Natural killer cell (primary cell): Measurements from ENCODE around the gene NLGN4Y. TPM values are rescaled to one million over a fixed set of nuclear protein-coding genes. Genes with fewer than 3 reads are reported as not detected.

Source experiments
- ATAC-seq, 3 donors: fragments of 150-1000 bp in 2 of 3; fragments of 200-7000 bp in 1 of 3; cut with Tn5 transposase; 1 replicate in 1 of 3; 2 replicates in 2 of 3; pipeline ENCODE4 v1.10.0; 2021; ENCODE audit warnings: mild to moderate bottlenecking in 2 of 3, moderate library complexity in 2 of 3
- DNase-seq, 2 donors: peaks; one replicate each; pipeline versions ENCODE4 v3.0.0 to v3.0.0-alpha.2; 2013 to 2021; ENCODE audit warnings: mixed read lengths in 1 of 2
- H3K27ac ChIP-seq: one replicate; pipeline ENCODE4 v1.5.1; 2013; ENCODE audit warnings: mild to moderate bottlenecking, low read length
- H3K27me3 ChIP-seq: one replicate; pipeline ENCODE4 v1.6.1; 2013; ENCODE audit warnings: low read length; ENCODE audit not compliant: control insufficient read depth, insufficient read depth
- H3K36me3 ChIP-seq: one replicate; pipeline ENCODE4 v1.6.1; 2013; ENCODE audit warnings: low read length; ENCODE audit not compliant: control insufficient read depth, insufficient read depth
- H3K4me1 ChIP-seq: one replicate; pipeline ENCODE4 v1.6.1; 2013; ENCODE audit warnings: low read length; ENCODE audit not compliant: control insufficient read depth, insufficient read depth
- H3K4me3 ChIP-seq: one replicate; pipeline ENCODE4 v1.5.1; 2013; ENCODE audit warnings: low read length
- H3K9me3 ChIP-seq: one replicate; pipeline ENCODE4 v1.6.1; 2013; ENCODE audit warnings: low read length; ENCODE audit not compliant: control insufficient read depth, insufficient read depth
- H3K27ac Mint-ChIP-seq, 2 donors: one replicate each; pipeline ENCODE4 v1.8.0; 2022; ENCODE audit warnings: mild to moderate bottlenecking in 2 of 2, mixed read lengths in 2 of 2, moderate library complexity in 1 of 2
- H3K27me3 Mint-ChIP-seq, 2 donors: one replicate each; pipeline ENCODE4 v1.8.0; 2022; ENCODE audit warnings: low read depth in 2 of 2, mixed read lengths in 2 of 2
- H3K36me3 Mint-ChIP-seq: one replicate; pipeline ENCODE4 v1.8.0; 2022; ENCODE audit warnings: mixed read lengths
- H3K4me1 Mint-ChIP-seq, 2 donors: one replicate each; pipeline ENCODE4 v1.8.0; 2022; ENCODE audit warnings: mixed read lengths in 2 of 2
- H3K4me3 Mint-ChIP-seq: one replicate; pipeline ENCODE4 v1.8.0; 2022; ENCODE audit warnings: mild to moderate bottlenecking, moderate library complexity, mixed read lengths
- H3K9me3 Mint-ChIP-seq, 2 donors: one replicate each; pipeline ENCODE4 v1.8.0; 2022; ENCODE audit warnings: mixed read lengths in 2 of 2
- CTCF ChIP-seq: fragments of 200-600 bp; IDR thresholded peaks from one replicate; pipeline ENCODE4 v1.8.0; 2022; ENCODE audit warnings: antibody characterized with exemption
- WGBS: methylation state at CpG from one replicate; pipeline ENCODE4 v1.1.7; 2013; ENCODE audit warnings: missing lambda C conversion rate; ENCODE audit not compliant: insufficient coverage; 5-methylcytosine and 5-hydroxymethylcytosine counted together
- intact Hi-C: fragments of 100-400 bp; cut with micrococcal nuclease; formaldehyde crosslinking; loops from one replicate; pipeline ENCODE4 v1.14.2; 2022
- total RNA-seq, 4 donors: library from RNA; stranded (reverse); fragments of 120-200 nt in 1 of 4; gene quantifications; one replicate each; pipeline versions ENCODE4 v1.2.3 to v1.2.4, GENCODE V29; 2013 to 2022

Gene NLGN4Y
- total RNA-seq, 3 donors from 2014 or later (not counting 1 experiment from before 2014, with no cell fraction given): 0.38 TPM; not detected in 2

GRCh38 chrY:14741596-14741995 lies 217.3 kb downstream of the NLGN4Y start:
- no peaks in the 10 kb centered on the region for H3K4me1 ChIP-seq
- no peak for ATAC-seq
- Mint-ChIP-seq H3K4me1 (no peaks in the 10 kb centered on the region), H3K4me3 (no peak overlapping the region), H3K9me3 (peaks cover 0 to 2% of the 10 kb centered on the region in 2 donors), H3K27ac (no peak overlapping the region), H3K36me3 (no peaks in the 10 kb centered on the region), H3K27me3 (no peaks in the 10 kb centered on the region)
- H3K9me3 ChIP-seq: no peaks in the 10 kb centered on the region
- no peak for TF ChIP-seq CTCF
- intact Hi-C loops: no loop called here
- no peak overlapping the region for H3K27ac ChIP-seq
- no CpG with 5 or more reads among the region's 1 CpG for WGBS
- no peak for DNase-seq
- H3K36me3 ChIP-seq: no peaks in the 10 kb centered on the region
- no peak overlapping the region for H3K4me3 ChIP-seq
- H3K27me3 ChIP-seq: no peaks in the 10 kb centered on the region

GRCh38 chrY:14748329-14748728 lies 224.0 kb downstream of the NLGN4Y start:
- no peaks in the 10 kb centered on the region for H3K27me3 ChIP-seq
- H3K36me3 Mint-ChIP-seq: no peaks in the 10 kb centered on the region
- H3K4me3 ChIP-seq: no peak overlapping the region
- DNase-seq: no peak
- no peaks in the 10 kb centered on the region for H3K27me3 Mint-ChIP-seq
- peaks cover 0 to 2% of the 10 kb centered on the region in 2 donors for H3K9me3 Mint-ChIP-seq
- 80% methylated on average over 2 of the region's 4 CpGs for WGBS
- TF ChIP-seq CTCF: no peak
- intact Hi-C loops: no loop called here
- H3K36me3 ChIP-seq: no peaks in the 10 kb centered on the region
- no peak overlapping the region for H3K27ac ChIP-seq
- no peaks in the 10 kb centered on the region for H3K4me1 Mint-ChIP-seq
- H3K9me3 ChIP-seq: no peaks in the 10 kb centered on the region
- no peak overlapping the region for H3K27ac Mint-ChIP-seq
- H3K4me3 Mint-ChIP-seq: no peak overlapping the region
- no peak for ATAC-seq
- no peaks in the 10 kb centered on the region for H3K4me1 ChIP-seq

- no peaks in the 10 kb centered on the region for H3K9me3 ChIP-seq
- H3K4me3 ChIP-seq: no peak overlapping the region
- intact Hi-C loops: no loop called here
- Mint-ChIP-seq H3K9me3 (peaks cover 0 to 8% of the 10 kb centered on the region in 2 donors), H3K4me1 (no peaks in the 10 kb centered on the region), H3K27ac (no peak overlapping the region), H3K36me3 (no peaks in the 10 kb centered on the region), H3K4me3 (no peak overlapping the region), H3K27me3 (no peaks in the 10 kb centered on the region)
- H3K36me3 ChIP-seq: no peaks in the 10 kb centered on the region
- H3K27me3 ChIP-seq: no peaks in the 10 kb centered on the region
- no peak overlapping the region for H3K27ac ChIP-seq
- ATAC-seq: no peak
- TF ChIP-seq CTCF: no peak
- no peak for DNase-seq
- no peaks in the 10 kb centered on the region for H3K4me1 ChIP-seq
Measured at GRCh38 chrY:14755571-14755970, 231.2 kb downstream of the NLGN4Y start.

- no peak for ATAC-seq
- intact Hi-C loops: no loop called here
- H3K36me3 Mint-ChIP-seq: no peaks in the 10 kb centered on the region
Measured at GRCh38 chrY:14762903-14763302, 238.6 kb downstream of the NLGN4Y start.

More at GRCh38 chrY:14762903-14763302, 238.6 kb downstream of the NLGN4Y start:
- no peak overlapping the region for H3K4me3 ChIP-seq
- H3K27ac ChIP-seq: no peak overlapping the region
- peaks cover 0 to under 1% of the 10 kb centered on the region in 2 donors for H3K9me3 Mint-ChIP-seq
- no peaks in the 10 kb centered on the region for H3K9me3 ChIP-seq
- TF ChIP-seq CTCF: no peak
- H3K27ac Mint-ChIP-seq: no peak overlapping the region
- H3K4me3 Mint-ChIP-seq: no peak overlapping the region
- WGBS: no CpG with 5 or more reads among the region's 1 CpG
- no peaks in the 10 kb centered on the region for H3K27me3 ChIP-seq
- no peaks in the 10 kb centered on the region for H3K4me1 Mint-ChIP-seq
- no peaks in the 10 kb centered on the region for H3K27me3 Mint-ChIP-seq
- DNase-seq: no peak
- no peaks in the 10 kb centered on the region for H3K4me1 ChIP-seq
- no peaks in the 10 kb centered on the region for H3K36me3 ChIP-seq
